ENCODE measurements around the gene PAX3. TPM values are rescaled to one million over a fixed set of nuclear protein-coding genes. Genes with fewer than 3 reads are reported as not detected.

Gene PAX3
- polyA plus RNA-seq, 3 donors, result not detected

- Histone ChIP-seq H4K20me1 (ENCODE audit: insufficient read depth, low read length) (no peaks in the 10 kb centered on the region), H3K4me1 (ENCODE audit: control insufficient read depth in 1 of 2, insufficient read depth in 2 of 2, low read length in 2 of 2) (no peaks in the 10 kb centered on the region), H3K27ac (ENCODE audit: low read depth in 1 of 2, low read length in 2 of 2) (no peak overlapping the region), H3K9ac (ENCODE audit: insufficient read depth, low read length, poor library complexity, severe bottlenecking) (no peak overlapping the region), H3K27me3 (ENCODE audit: control insufficient read depth in 2 of 2, insufficient read depth in 2 of 2, low read length in 2 of 2) (no peaks in the 10 kb centered on the region), H2AFZ (ENCODE audit: insufficient read depth, low read depth, low read length, poor library complexity, severe bottlenecking) (no peak overlapping the region), H3K36me3 (replicated peaks in 1 of 2; ENCODE audit: control insufficient read depth in 1 of 2, insufficient read depth in 2 of 2, low read length in 2 of 2) (no peaks in the 10 kb centered on the region), H3K9me3 (replicated peaks in 1 of 2; ENCODE audit: control insufficient read depth in 1 of 2, insufficient read depth in 1 of 2, low read length in 2 of 2) (no peaks in the 10 kb centered on the region), H3K79me2 (ENCODE audit: insufficient read depth, low read length) (no peaks in the 10 kb centered on the region), H3K4me2 (replicated peaks; ENCODE audit: extremely low read depth, low read length, poor library complexity, severe bottlenecking) (no peak overlapping the region), H3K4me3 (replicated peaks in 1 of 3; ENCODE audit: low read depth in 2 of 3, low read length in 3 of 3) (no peak overlapping the region)
- Mint-ChIP-seq H3K27me3 (ENCODE audit: low read depth in 3 of 3) (no peaks in the 10 kb centered on the region), H3K4me1 (no peaks in the 10 kb centered on the region), H3K4me3 (no peak overlapping the region), H3K27ac (no peak overlapping the region), H3K9me3 (peaks cover 0 to 1% (median 0%) of the 10 kb centered on the region in 7 donors), H3K36me3 (no peaks in the 10 kb centered on the region)
- DNase-seq, result no peak
- TF ChIP-seq CTCF (IDR thresholded peaks at IDR 0.05), result no peak
- WGBS (ENCODE audit: insufficient coverage), result no CpG with 5 or more reads among the region's 1 CpG
- intact Hi-C loops (cut with micrococcal nuclease), result no loop called here
Observed at GRCh38 chr2:222217712-222218111, 81.1 kb downstream of the PAX3 start.

GRCh38 chr2:222214885-222215284 is 83.9 kb downstream of the PAX3 start:
- no peaks in the 10 kb centered on the region for H3K9me3 ChIP-seq (replicated peaks in 1 of 2; ENCODE audit: control insufficient read depth in 1 of 2, insufficient read depth in 1 of 2, low read length in 2 of 2)
- no peaks in the 10 kb centered on the region for H3K36me3 Mint-ChIP-seq
- H3K4me1 Mint-ChIP-seq, result no peaks in the 10 kb centered on the region
- no peak overlapping the region for H3K27ac ChIP-seq (ENCODE audit: low read depth in 1 of 2, low read length in 2 of 2)
- H2AFZ ChIP-seq (ENCODE audit: insufficient read depth, low read depth, low read length, poor library complexity, severe bottlenecking), result no peak overlapping the region
- no peaks in the 10 kb centered on the region for H3K27me3 ChIP-seq (ENCODE audit: control insufficient read depth in 2 of 2, insufficient read depth in 2 of 2, low read length in 2 of 2)
- H3K27ac Mint-ChIP-seq, result no peak overlapping the region
- H3K4me3 ChIP-seq (replicated peaks in 1 of 3; ENCODE audit: low read depth in 2 of 3, low read length in 3 of 3), result no peak overlapping the region
- TF ChIP-seq CTCF (IDR thresholded peaks at IDR 0.05), result no peak
- H3K9ac ChIP-seq (ENCODE audit: insufficient read depth, low read length, poor library complexity, severe bottlenecking), result no peak overlapping the region
- H3K27me3 Mint-ChIP-seq (ENCODE audit: low read depth in 3 of 3), result no peaks in the 10 kb centered on the region
- H3K36me3 ChIP-seq (replicated peaks in 1 of 2; ENCODE audit: control insufficient read depth in 1 of 2, insufficient read depth in 2 of 2, low read length in 2 of 2), result no peaks in the 10 kb centered on the region
- H3K9me3 Mint-ChIP-seq, result peaks cover 0 to 1% (median 0%) of the 10 kb centered on the region in 7 donors
- intact Hi-C loops (cut with micrococcal nuclease), result no loop called here
- WGBS (ENCODE audit: insufficient coverage), result no CpG with 5 or more reads among the region's 1 CpG
- no peaks in the 10 kb centered on the region for H4K20me1 ChIP-seq (ENCODE audit: insufficient read depth, low read length)
- no peak overlapping the region for H3K4me2 ChIP-seq (replicated peaks; ENCODE audit: extremely low read depth, low read length, poor library complexity, severe bottlenecking)
- H3K4me3 Mint-ChIP-seq, result no peak overlapping the region
- DNase-seq, result no peak
- H3K4me1 ChIP-seq (ENCODE audit: control insufficient read depth in 1 of 2, insufficient read depth in 2 of 2, low read length in 2 of 2), result no peaks in the 10 kb centered on the region
- no peaks in the 10 kb centered on the region for H3K79me2 ChIP-seq (ENCODE audit: insufficient read depth, low read length)

All from CD14-positive monocyte (primary cell).